H9 (cell line): Measurements from ENCODE around the gene CAPN9. TPM values are rescaled to one million over a fixed set of nuclear protein-coding genes. Genes with fewer than 3 reads are reported as not detected.

Source experiments
- DNase-seq: peaks from one replicate; pipeline ENCODE4 v3.0.0-alpha.2; 2017
- H2AFZ ChIP-seq: one replicate; pipeline ENCODE4 v1.6.1; 2013; ENCODE audit warnings: mild to moderate bottlenecking, low read length, control low read depth, moderate library complexity
- H2AK5ac ChIP-seq: 2 replicates; pipeline ENCODE4 v1.6.1; 2013; ENCODE audit warnings: low read length, control low read depth, mixed read lengths; ENCODE audit not compliant: insufficient read length
- H2BK120ac ChIP-seq: one replicate; pipeline ENCODE4 v1.6.1; 2013; ENCODE audit warnings: low read depth, mild to moderate bottlenecking, low read length, control low read depth, inconsistent platforms; ENCODE audit not compliant: poor library complexity, severe bottlenecking
- H2BK12ac ChIP-seq: 2 replicates; pipeline ENCODE4 v1.6.1; 2013; ENCODE audit warnings: low read length, control low read depth, mixed read lengths, low read depth; ENCODE audit not compliant: insufficient read length
- H2BK15ac ChIP-seq: 2 replicates; pipeline ENCODE4 v1.6.1; 2013; ENCODE audit warnings: low read depth, low read length, control low read depth
- H2BK20ac ChIP-seq: one replicate; pipeline ENCODE4 v1.6.1; 2013; ENCODE audit warnings: low read depth, mild to moderate bottlenecking, low read length, control low read depth, inconsistent platforms; ENCODE audit not compliant: poor library complexity, severe bottlenecking
- H2BK5ac ChIP-seq: 2 replicates; pipeline ENCODE4 v1.6.1; 2013; ENCODE audit warnings: low read length, control low read depth, mixed read lengths; ENCODE audit not compliant: insufficient read length
- H3K14ac ChIP-seq: 2 replicates; pipeline ENCODE4 v1.6.1; 2013; ENCODE audit warnings: low read length, control low read depth; ENCODE audit not compliant: insufficient read depth
- H3K18ac ChIP-seq: 2 replicates; pipeline ENCODE4 v1.6.1; 2013; ENCODE audit warnings: low read depth, mild to moderate bottlenecking, mixed read lengths, low read length, control low read depth; ENCODE audit not compliant: insufficient read length
- H3K23ac ChIP-seq: 2 replicates; pipeline ENCODE4 v1.6.1; 2013; ENCODE audit warnings: low read length, control low read depth, mixed read lengths, low read depth; ENCODE audit not compliant: insufficient read length
- H3K23me2 ChIP-seq: 2 replicates; pipeline ENCODE4 v1.6.1; 2013; ENCODE audit warnings: low read depth, mild to moderate bottlenecking, mixed read lengths, low read length, control low read depth; ENCODE audit not compliant: insufficient read length, poor library complexity, severe bottlenecking
- H3K27ac ChIP-seq: 2 replicates; pipeline ENCODE4 v1.5.1; 2013; ENCODE audit warnings: low read length, control low read depth, mixed read lengths, low read depth; ENCODE audit not compliant: insufficient read length
- H3K27me3 ChIP-seq: 2 replicates; pipeline ENCODE4 v1.6.1; 2013; ENCODE audit warnings: low read length, control low read depth, inconsistent platforms; ENCODE audit not compliant: insufficient read depth
- H3K4ac ChIP-seq: 2 replicates; pipeline ENCODE4 v1.6.1; 2013; ENCODE audit warnings: low read depth, mild to moderate bottlenecking, control low read depth, inconsistent platforms, low read length, moderate library complexity
- H3K4me1 ChIP-seq: 2 replicates; pipeline ENCODE4 v1.6.1; 2013; ENCODE audit warnings: low read length, control low read depth, inconsistent platforms; ENCODE audit not compliant: insufficient read depth
- H3K4me2 ChIP-seq: 2 replicates; pipeline ENCODE4 v1.6.1; 2013; ENCODE audit warnings: low read length, control low read depth, mixed read lengths; ENCODE audit not compliant: insufficient read length, insufficient read depth
- H3K56ac ChIP-seq: 2 replicates; pipeline ENCODE4 v1.6.1; 2013; ENCODE audit warnings: low read depth, mild to moderate bottlenecking, mixed read lengths, low read length, control low read depth; ENCODE audit not compliant: insufficient read length
- H3K79me1 ChIP-seq: 2 replicates; pipeline ENCODE4 v1.6.1; 2013; ENCODE audit warnings: low read depth, mild to moderate bottlenecking, moderate library complexity, low read length, control low read depth, inconsistent platforms; ENCODE audit not compliant: insufficient read depth, poor library complexity, severe bottlenecking
- H3K79me2 ChIP-seq: 2 replicates; pipeline ENCODE4 v1.6.1; 2013; ENCODE audit warnings: low read length, control low read depth, inconsistent platforms; ENCODE audit not compliant: insufficient read depth
- H3K9ac ChIP-seq: 2 replicates; pipeline ENCODE4 v1.6.1; 2013; ENCODE audit warnings: low read length, control low read depth, mixed read lengths; ENCODE audit not compliant: insufficient read length; ENCODE audit errors: extremely low read depth
- H3K9me3 ChIP-seq: one replicate; pipeline ENCODE4 v1.6.1; 2013; ENCODE audit warnings: low read depth, low read length, inconsistent platforms; ENCODE audit not compliant: control insufficient read depth
- H3T11ph ChIP-seq: one replicate; pipeline ENCODE4 v1.6.1; 2013; ENCODE audit warnings: mild to moderate bottlenecking, low read length, control low read depth, inconsistent platforms
- H4K20me1 ChIP-seq: one replicate; pipeline ENCODE4 v1.6.1; 2013; ENCODE audit not compliant: control insufficient read depth, insufficient read length, insufficient read depth
- H4K5ac ChIP-seq: 2 replicates; pipeline ENCODE4 v1.6.1; 2013; ENCODE audit warnings: low read depth, mild to moderate bottlenecking, mixed read lengths, low read length, control low read depth; ENCODE audit not compliant: insufficient read length
- H4K8ac ChIP-seq: replicated peaks from 2 replicates; pipeline ENCODE4 v1.6.1; 2013; ENCODE audit warnings: low read length, control low read depth, mixed read lengths, low read depth; ENCODE audit not compliant: insufficient read length
- H4K91ac ChIP-seq: 2 replicates; pipeline ENCODE4 v1.6.1; 2013; ENCODE audit warnings: low read depth, mild to moderate bottlenecking, moderate library complexity, mixed read lengths, low read length, control low read depth; ENCODE audit not compliant: insufficient read length
- H3K27ac Mint-ChIP-seq, 3 experiments: 2 replicates in 2 of 3; 3 replicates in 1 of 3; pipeline ENCODE4 v1.8.0; 2020 to 2021; ENCODE audit warnings: mixed read lengths in 3 of 3, mild to moderate bottlenecking in 1 of 3, moderate library complexity in 1 of 3
- H3K27me3 Mint-ChIP-seq: 2 replicates; pipeline ENCODE4 v1.8.0; 2021; ENCODE audit warnings: low read depth, mild to moderate bottlenecking, moderate library complexity, mixed read lengths
- H3K36me3 Mint-ChIP-seq, 3 experiments: 2 replicates in 2 of 3; 3 replicates in 1 of 3; pipeline ENCODE4 v1.8.0; 2020 to 2021; ENCODE audit warnings: low read depth in 3 of 3, mixed read lengths in 3 of 3; ENCODE audit not compliant: insufficient read depth in 1 of 3
- H3K4me1 Mint-ChIP-seq, 2 experiments: 2 replicates each; pipeline ENCODE4 v1.8.0; 2020; ENCODE audit warnings: mixed read lengths in 2 of 2
- H3K4me3 Mint-ChIP-seq, 2 experiments: 2 replicates in 1 of 2; 3 replicates in 1 of 2; pipeline ENCODE4 v1.8.0; 2020 to 2021; ENCODE audit warnings: mild to moderate bottlenecking in 2 of 2, mixed read lengths in 2 of 2, moderate library complexity in 1 of 2
- H3K9me3 Mint-ChIP-seq, 2 experiments: 2 replicates in 1 of 2; 3 replicates in 1 of 2; pipeline ENCODE4 v1.8.0; 2020; ENCODE audit warnings: mild to moderate bottlenecking in 2 of 2, mixed read lengths in 2 of 2, moderate library complexity in 1 of 2
- CTCF ChIP-seq: fragments of 200-600 bp; sonication (generic); conservative IDR thresholded peaks from 3 replicates; pipeline ENCODE4 v1.8.0; 2021; ENCODE audit warnings: antibody characterized with exemption, mild to moderate bottlenecking
- WGBS: extraction: QIAGEN DNeasy Blood & Tissue Kit; methylation state at CpG from one replicate; pipeline ENCODE4 v1.1.7; 2013; ENCODE audit warnings: missing lambda C conversion rate, low lambda C conversion rate, mixed read lengths; ENCODE audit not compliant: insufficient read length; ENCODE audit errors: extremely low coverage; 5-methylcytosine and 5-hydroxymethylcytosine counted together
- total RNA-seq: library from RNA; stranded (reverse); gene quantifications from 2 replicates; pipeline ENCODE4 v1.2.1, GENCODE V29; 2021

CAPN9 gene
- total RNA-seq, 1 experiment from 2014 or later = 0.22 TPM

GRCh38 chr1:230797376-230797920, 50.3 kb downstream of the CAPN9 start:
- H3K23ac ChIP-seq = no peak overlapping the region
- no peak overlapping the region for H2BK15ac ChIP-seq
- H2BK120ac ChIP-seq = no peak overlapping the region
- H4K5ac ChIP-seq = no peak overlapping the region
- Mint-ChIP-seq H3K4me1 (peaks cover 0 to 2% of the 10 kb centered on the region in 2 experiments; a peak in 2 of 4 replicates), H3K27ac (no peak overlapping the region), H3K27me3 (peaks cover 61% of the 10 kb centered on the region), H3K36me3 (no peaks in the 10 kb centered on the region), H3K4me3 (no peak overlapping the region), H3K9me3 (no peaks in the 10 kb centered on the region)
- no peak overlapping the region for H2AFZ ChIP-seq
- no peaks in the 10 kb centered on the region for H4K20me1 ChIP-seq
- no peaks in the 10 kb centered on the region for H3K79me1 ChIP-seq
- no peaks in the 10 kb centered on the region for H3K9me3 ChIP-seq
- no peaks in the 10 kb centered on the region for H3K79me2 ChIP-seq
- H3K56ac ChIP-seq = no peak overlapping the region
- no peak overlapping the region for H3K4ac ChIP-seq
- no peak overlapping the region for H4K8ac ChIP-seq
- H2BK12ac ChIP-seq = no peak overlapping the region
- WGBS = no CpG with 5 or more reads among the region's 13 CpGs
- H2BK5ac ChIP-seq = no peak overlapping the region
- no peak overlapping the region for H3K4me2 ChIP-seq
- no peak for DNase-seq
- no peak overlapping the region for H2BK20ac ChIP-seq
- H3K18ac ChIP-seq = no peak overlapping the region
- no peak overlapping the region for H3K9ac ChIP-seq
- H3K4me1 ChIP-seq = no peaks in the 10 kb centered on the region
- H3T11ph ChIP-seq = no peak overlapping the region
- H3K27ac ChIP-seq = no peak overlapping the region
- no peak for TF ChIP-seq CTCF
- no peaks in the 10 kb centered on the region; the same call in 1 of the 2 replicates for H3K27me3 ChIP-seq
- no peak overlapping the region for H2AK5ac ChIP-seq
- H3K23me2 ChIP-seq = no peaks in the 10 kb centered on the region
- no peak overlapping the region for H4K91ac ChIP-seq
- H3K14ac ChIP-seq = no peak overlapping the region
